ENCODE measurements around the gene RAB18. TPM values are rescaled to one million over a fixed set of nuclear protein-coding genes. Genes with fewer than 3 reads are reported as not detected.

The RAB18 gene
- total and polyA plus RNA-seq, 2 of the 8 experiments (the other 6 are each of a cell fraction or from before 2014, with no cell fraction given), result 14.7 to 69.7 TPM

DNA sequence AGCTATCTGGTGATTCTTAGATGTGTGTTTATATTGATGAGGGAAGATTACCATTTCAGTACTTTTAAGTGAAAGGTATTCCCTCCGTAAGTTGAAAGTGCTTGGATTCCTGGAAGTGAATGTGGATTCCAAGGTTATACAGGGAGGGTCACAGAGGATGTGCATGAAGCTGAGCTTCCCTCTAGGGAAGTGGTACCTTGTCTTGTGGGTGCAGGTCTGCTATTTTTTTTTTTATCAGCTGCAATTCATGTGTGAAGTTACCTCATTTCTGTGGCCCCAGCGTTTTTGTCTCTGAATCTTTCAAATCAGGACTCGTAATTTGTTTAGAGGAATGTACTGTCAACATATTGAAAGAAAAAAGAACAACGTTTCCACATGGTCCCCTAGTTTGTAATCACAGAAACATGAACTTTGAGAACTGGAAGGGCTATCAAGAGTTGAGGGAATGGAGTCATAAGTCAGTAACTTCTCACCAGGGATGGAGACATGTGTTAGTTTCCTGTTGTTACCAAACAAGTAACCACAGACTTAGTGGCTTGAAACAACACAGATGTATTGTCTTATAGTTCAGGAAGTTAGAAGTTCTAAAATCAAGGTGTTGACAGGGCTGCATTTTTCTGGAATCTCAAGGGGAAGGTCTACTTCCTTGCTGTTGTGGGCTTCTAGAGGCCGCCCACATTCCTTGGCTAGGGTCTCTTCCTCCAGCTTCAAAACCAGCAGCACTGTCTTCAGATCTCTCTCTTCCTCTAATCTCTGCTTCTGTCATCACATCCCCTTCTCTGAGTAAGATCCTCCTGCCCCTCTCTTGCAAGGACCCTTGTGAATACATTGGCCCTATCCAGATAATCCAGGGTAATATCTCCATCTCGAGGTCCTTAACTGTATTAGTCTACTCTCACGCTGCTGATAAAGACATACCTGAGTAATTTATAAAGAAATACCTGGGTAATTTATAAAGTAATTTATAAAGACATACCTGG, 64.4 kb downstream of the RAB18 start (continued):
- TF ChIP-seq, protein P1, sequence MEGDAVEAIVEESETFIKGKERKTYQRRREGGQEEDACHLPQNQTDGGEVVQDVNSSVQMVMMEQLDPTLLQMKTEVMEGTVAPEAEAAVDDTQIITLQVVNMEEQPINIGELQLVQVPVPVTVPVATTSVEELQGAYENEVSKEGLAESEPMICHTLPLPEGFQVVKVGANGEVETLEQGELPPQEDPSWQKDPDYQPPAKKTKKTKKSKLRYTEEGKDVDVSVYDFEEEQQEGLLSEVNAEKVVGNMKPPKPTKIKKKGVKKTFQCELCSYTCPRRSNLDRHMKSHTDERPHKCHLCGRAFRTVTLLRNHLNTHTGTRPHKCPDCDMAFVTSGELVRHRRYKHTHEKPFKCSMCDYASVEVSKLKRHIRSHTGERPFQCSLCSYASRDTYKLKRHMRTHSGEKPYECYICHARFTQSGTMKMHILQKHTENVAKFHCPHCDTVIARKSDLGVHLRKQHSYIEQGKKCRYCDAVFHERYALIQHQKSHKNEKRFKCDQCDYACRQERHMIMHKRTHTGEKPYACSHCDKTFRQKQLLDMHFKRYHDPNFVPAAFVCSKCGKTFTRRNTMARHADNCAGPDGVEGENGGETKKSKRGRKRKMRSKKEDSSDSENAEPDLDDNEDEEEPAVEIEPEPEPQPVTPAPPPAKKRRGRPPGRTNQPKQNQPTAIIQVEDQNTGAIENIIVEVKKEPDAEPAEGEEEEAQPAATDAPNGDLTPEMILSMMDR (IDR thresholded peaks at IDR 0.05; ENCODE audit: control extremely low read depth in 1 of 3, insufficient read depth in 1 of 3, low read depth in 1 of 3, low read length in 3 of 3), result no peak
- TF ChIP-seq CREB1 (IDR thresholded peaks at IDR 0.05) (no peak), FOSL1 (IDR thresholded peaks at IDR 0.05; ENCODE audit: insufficient read depth, low read depth, low read length) (no peak), KDM5A (IDR thresholded peaks at IDR 0.05; ENCODE audit: low read length) (no peak), CBX5 (IDR thresholded peaks at IDR 0.05; ENCODE audit: low read depth, low read length) (no peak), PHF8 (conservative IDR thresholded peaks at IDR 0.05; ENCODE audit: low read depth, low read length) (no peak)
